ENCODE results near the gene ZBTB2. TPM values are rescaled to one million over a fixed set of nuclear protein-coding genes. Genes with fewer than 3 reads are reported as not detected.
"Not testable (repeated sequence)": the region's sequence is repeated elsewhere in the genome, so short reads cannot be mapped to it uniquely, and the experiment has no call there.

Gene ZBTB2
- total RNA-seq, 1 donor from 2014 or later, result 10.7 TPM

DNA sequence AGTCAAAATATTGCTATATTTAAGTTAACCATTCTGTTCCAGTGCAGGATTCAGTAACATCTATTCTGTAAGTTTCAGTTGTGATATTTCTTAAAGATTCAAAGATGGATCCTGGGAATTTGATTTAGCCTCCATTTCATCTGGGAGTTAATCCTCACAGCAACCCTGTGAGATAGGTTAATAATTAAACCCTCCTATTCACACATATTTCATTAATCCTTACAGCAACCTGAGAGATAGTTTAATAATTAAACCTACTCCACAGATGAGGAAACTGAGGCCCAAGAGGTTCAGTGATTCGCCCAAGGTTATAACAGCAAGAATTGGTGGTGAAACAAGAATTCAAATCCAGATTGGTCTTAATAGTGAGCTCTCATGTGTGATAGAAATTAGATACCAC lies 10.9 kb upstream of the ZBTB2 start:
- no peak for DNase-seq (ENCODE audit: low spot score)

GRCh38 chr6:151400473-151400872 lies 9.1 kb upstream of the ZBTB2 start:
- DNase-seq (ENCODE audit: low spot score), result no peak

- DNase-seq (ENCODE audit: low spot score), result no peak
Measured at GRCh38 chr6:151399679-151400078, 8.3 kb upstream of the ZBTB2 start.

GRCh38 chr6:151393410-151393809 lies 2.1 kb upstream of the ZBTB2 start:
- no peak for DNase-seq (ENCODE audit: low spot score)

GRCh38 chr6:151392427-151392826 lies 1.1 kb upstream of the ZBTB2 start:
- no peak for DNase-seq (ENCODE audit: low spot score)

DNA sequence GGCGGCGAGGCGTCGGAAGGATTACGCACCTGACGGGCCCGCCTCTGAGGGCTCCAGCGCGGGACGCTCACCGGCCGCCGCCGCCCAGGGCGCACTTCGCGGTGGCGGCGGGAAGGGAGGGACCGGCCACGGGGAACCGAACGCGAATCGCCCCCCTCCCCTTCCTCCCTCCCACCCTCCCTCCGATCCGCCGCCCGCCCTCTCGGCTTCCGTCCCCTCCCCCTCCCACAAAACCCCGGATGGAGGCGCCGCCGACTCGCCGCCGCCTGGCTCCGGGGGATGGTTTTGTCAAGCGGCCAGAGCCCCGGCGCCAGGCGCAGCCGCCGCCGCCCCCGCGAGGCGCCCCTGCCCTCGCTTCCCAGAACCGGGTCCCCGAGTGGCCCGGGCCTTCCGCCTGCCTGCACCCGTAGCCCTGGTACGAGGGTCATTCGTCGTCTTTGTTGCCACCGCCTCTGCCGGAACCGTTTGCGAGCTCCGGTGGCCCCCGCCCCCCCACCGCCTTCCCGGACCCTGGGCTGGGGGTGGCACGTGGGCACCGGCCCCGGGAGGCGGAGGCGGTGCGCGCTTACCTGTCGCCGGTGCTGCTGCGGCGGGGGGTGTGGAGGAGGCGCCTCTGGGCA lies 398 bp downstream of the ZBTB2 start:
- peak; percentile 95 for DNase-seq (ENCODE audit: low spot score)

DNA sequence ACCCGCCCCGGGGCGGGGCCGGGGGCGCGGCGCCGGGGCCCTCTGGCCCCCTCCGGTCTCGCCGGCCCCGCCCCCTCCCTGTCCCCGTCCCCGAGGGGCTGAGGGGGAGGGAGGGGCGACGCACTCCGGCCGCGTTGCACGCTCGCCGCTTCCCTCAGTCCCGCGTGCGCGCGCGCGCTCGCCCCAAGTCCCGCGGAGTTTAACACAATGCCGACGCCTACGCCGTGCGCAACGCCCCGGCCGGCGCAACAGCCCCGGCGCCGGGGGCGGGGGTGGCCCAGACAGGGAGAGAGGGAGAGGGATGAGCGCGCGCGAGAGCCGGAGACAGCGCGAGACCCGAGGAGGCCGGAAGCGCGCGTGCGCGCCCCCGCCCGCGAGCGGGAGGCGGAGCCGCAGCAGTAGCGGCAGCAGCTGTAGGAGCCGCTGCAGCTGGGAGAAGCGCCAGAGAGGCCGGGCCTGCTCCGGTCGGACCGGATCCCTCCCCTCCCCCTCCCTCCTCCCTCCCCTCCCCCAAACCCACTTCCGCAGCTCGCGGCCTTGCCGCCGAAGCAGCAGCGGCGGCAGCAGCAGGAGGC lies 996 bp downstream of the ZBTB2 start:
- DNase-seq (ENCODE audit: low spot score), result peak; percentile 100

GRCh38 chr6:151389618-151390275 lies 1.6 kb downstream of the ZBTB2 start:
- no peak for DNase-seq (ENCODE audit: low spot score)

GRCh38 chr6:151388997-151389617 lies 2.3 kb downstream of the ZBTB2 start:
- no peak for DNase-seq (ENCODE audit: low spot score)

DNA sequence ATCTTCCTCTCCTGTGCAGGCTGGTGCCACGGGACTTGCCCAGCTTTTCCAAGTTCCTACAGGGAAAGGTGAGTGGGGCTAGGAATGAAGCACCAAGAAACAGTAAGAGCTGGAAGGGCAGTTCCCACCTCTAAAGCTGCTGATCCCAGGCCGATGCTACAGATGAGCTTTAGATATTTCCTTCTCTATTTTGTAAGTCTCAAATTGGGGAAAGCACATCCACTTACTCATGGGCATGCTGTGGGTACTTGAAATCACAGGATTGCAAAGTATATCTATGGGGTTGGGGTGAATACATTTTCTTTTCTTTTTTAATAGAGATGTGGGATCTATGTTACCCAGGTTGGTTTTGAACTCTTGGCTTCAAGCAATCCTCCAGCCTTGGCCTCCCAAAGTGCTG lies 3.1 kb downstream of the ZBTB2 start:
- no peak for DNase-seq (ENCODE audit: low spot score)

GRCh38 chr6:151387175-151387970 lies 4.0 kb downstream of the ZBTB2 start:
- DNase-seq (ENCODE audit: low spot score), result no peak

GRCh38 chr6:151385177-151385576 lies 6.2 kb downstream of the ZBTB2 start:
- DNase-seq (ENCODE audit: low spot score), result no peak

- DNase-seq (ENCODE audit: low spot score), result no peak
Measured at GRCh38 chr6:151384151-151384550, 7.2 kb downstream of the ZBTB2 start.

DNA sequence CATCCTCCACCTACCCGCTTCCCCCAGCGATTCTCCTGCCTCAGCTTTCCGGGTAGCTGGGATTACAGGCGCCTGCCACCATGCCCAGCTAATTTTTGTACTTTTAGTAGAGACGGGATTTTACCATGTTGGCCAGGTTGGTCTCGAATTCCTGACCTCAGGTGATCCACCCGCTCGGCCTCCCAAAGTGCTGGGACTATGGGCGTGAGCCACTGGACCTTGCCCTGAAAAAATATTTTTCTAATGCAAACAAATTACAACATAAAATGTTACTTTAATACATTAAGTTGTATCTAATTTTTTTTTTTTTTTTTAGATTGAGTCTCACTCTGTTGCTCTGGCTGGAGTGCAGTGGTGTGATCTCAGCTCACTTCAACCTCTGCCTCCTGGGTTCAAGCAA lies 8.7 kb downstream of the ZBTB2 start:
- DNase-seq (ENCODE audit: low spot score), result not testable (repeated sequence)

DNA sequence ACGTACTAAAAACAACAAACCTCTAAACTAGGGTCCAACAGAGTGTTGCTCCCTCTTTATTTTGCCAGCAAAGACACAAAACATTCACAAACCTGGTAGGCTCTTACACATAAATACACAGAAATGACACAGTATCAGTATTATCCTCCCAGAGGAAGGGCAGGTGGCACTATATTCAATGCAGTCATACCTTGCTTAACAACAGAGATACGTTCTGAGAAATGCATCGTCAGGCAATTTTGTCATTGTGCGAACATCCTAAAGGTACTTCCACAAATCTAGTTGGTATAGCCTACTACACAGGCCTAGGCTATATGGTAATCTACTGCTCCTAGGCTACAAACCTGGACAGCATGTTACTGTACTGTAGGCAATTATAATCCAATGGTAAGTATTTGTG lies 9.6 kb downstream of the ZBTB2 start:
- no peak for DNase-seq (ENCODE audit: low spot score)

GRCh38 chr6:151380848-151381205 lies 10.5 kb downstream of the ZBTB2 start:
- no peak for DNase-seq (ENCODE audit: low spot score)

- DNase-seq (ENCODE audit: low spot score), result no peak
Measured at GRCh38 chr6:151379933-151380847, 11.2 kb downstream of the ZBTB2 start.

DNA sequence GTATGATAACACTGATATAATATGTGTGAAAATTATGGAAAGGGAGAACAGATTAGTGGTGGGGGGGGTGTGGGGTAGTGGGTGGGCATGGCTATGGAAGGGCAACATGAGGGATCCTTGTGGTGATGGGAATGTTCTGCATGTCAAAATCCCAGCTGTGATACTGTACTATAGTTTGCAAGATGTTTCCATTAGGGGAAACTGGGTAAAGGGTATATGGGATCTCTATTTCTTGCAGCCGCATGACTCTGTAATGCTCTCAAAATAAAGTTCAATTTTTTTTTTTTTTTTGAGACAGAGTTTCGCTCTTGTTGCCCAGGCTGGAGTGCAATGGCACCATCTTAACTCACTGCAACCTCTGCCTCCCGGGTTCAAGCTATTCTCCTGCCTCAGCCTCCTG lies 14.3 kb downstream of the ZBTB2 start:
- no peak for DNase-seq (ENCODE audit: low spot score)

- no peak for DNase-seq (ENCODE audit: low spot score)
Measured at GRCh38 chr6:151376440-151376839, 14.9 kb downstream of the ZBTB2 start.

DNA sequence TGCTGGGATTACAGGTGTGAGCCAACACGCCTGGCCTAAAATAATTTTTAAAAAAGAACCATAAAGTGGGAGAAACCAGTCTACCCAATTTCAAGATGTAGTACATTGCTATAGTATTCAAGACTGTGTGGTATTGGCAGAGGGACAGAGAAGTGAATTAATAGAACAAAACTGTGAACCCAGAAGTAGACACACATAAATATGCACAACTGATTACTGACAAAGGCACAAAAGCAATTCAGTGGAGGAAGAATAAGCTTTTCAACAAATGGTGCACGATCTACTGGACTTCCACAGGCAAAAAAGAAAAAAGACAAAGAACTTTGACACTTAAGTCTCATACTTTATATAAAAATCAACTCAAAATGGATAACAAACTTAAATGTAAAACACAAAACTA lies 15.5 kb downstream of the ZBTB2 start:
- no peak for DNase-seq (ENCODE audit: low spot score)

All from mesenteric fat pad (tissue), 1 donor.